IMR-90 (cell line): ENCODE data around the gene GNG7. TPM values are rescaled to one million over a fixed set of nuclear protein-coding genes. Genes with fewer than 3 reads are reported as not detected.

Experiments
- ATAC-seq: fragments of 200-7000 bp; cut with Tn5 transposase; 2 replicates; pipeline ENCODE4 v1.9.1; 2020; ENCODE audit warnings: low read depth, mild to moderate bottlenecking, moderate library complexity
- BruUV-seq: library from RNA; stranded (reverse); fragments of 400-500 nt; replicated peaks from 2 replicates; lab custom pipeline; 2021; lab: Mats Ljungman, UMichigan
- CTCF ChIA-PET: fragments of 300-600 bp; formaldehyde crosslinking; extraction: SDS; loops from one replicate; lab custom pipeline; 2021; ENCODE audit warnings: antibody characterized with exemption; lab: Yijun Ruan, JAX
- POLR2A ChIA-PET: fragments of 300-600 bp; sonication (Branson Sonifier 250); formaldehyde crosslinking; loops from one replicate; lab custom pipeline; 2022; ENCODE audit warnings: antibody characterized with exemption; ENCODE audit not compliant: unreplicated experiment; lab: Charles Lee
- DNase-seq: peaks from one replicate; pipeline ENCODE4 v3.0.0; 2013
- H2AFZ ChIP-seq: replicated peaks from 2 replicates; pipeline ENCODE3; 2013; ENCODE audit warnings: low read length, mild to moderate bottlenecking; ENCODE audit not compliant: poor library complexity
- H2AK5ac ChIP-seq: 2 replicates; pipeline ENCODE4 v1.6.1; 2013; ENCODE audit warnings: low read depth, low read length, inconsistent platforms
- H2AK9ac ChIP-seq: replicated peaks from 2 replicates; pipeline ENCODE3; 2013; ENCODE audit warnings: mild to moderate bottlenecking, low read depth, low read length, moderate library complexity; ENCODE audit not compliant: poor library complexity
- H2BK120ac ChIP-seq: 2 replicates; pipeline ENCODE4 v1.6.1; 2013; ENCODE audit warnings: low read depth, low read length, inconsistent platforms
- H2BK15ac ChIP-seq: 3 replicates; pipeline ENCODE4 v1.6.1; 2013; ENCODE audit warnings: low read depth, low read length, inconsistent platforms
- H2BK20ac ChIP-seq: 2 replicates; pipeline ENCODE4 v1.6.1; 2013; ENCODE audit warnings: low read depth, mild to moderate bottlenecking, inconsistent platforms, low read length, moderate library complexity
- H2BK5ac ChIP-seq: 2 replicates; pipeline ENCODE4 v1.6.1; 2013; ENCODE audit warnings: mild to moderate bottlenecking, low read depth, low read length, inconsistent platforms; ENCODE audit not compliant: poor library complexity, severe bottlenecking
- H3K14ac ChIP-seq: replicated peaks from 2 replicates; pipeline ENCODE4 v1.6.1; 2013; ENCODE audit warnings: low read depth, low read length, inconsistent platforms
- H3K18ac ChIP-seq: 2 replicates; pipeline ENCODE4 v1.6.1; 2013; ENCODE audit warnings: low read depth, low read length, control low read depth
- H3K23ac ChIP-seq: 2 replicates; pipeline ENCODE4 v1.6.1; 2013; ENCODE audit warnings: low read depth, low read length, inconsistent platforms
- H3K27ac ChIP-seq: 2 replicates; pipeline ENCODE4 v1.5.1; 2013; ENCODE audit warnings: mild to moderate bottlenecking, control low read depth, low read length; ENCODE audit not compliant: insufficient read depth
- H3K27me3 ChIP-seq: 2 replicates; pipeline ENCODE4 v1.6.1; 2013; ENCODE audit warnings: low read length; ENCODE audit not compliant: control insufficient read depth, insufficient read depth
- H3K36me3 ChIP-seq: 2 replicates; pipeline ENCODE4 v1.6.1; 2013; ENCODE audit warnings: low read length, mixed read lengths; ENCODE audit not compliant: control insufficient read depth, insufficient read depth
- H3K4ac ChIP-seq: 2 replicates; pipeline ENCODE4 v1.6.1; 2013; ENCODE audit warnings: low read depth, low read length, inconsistent platforms
- H3K4me1 ChIP-seq: 2 replicates; pipeline ENCODE4 v1.6.1; 2013; ENCODE audit warnings: low read length, mixed read lengths; ENCODE audit not compliant: control insufficient read depth, insufficient read depth
- H3K4me2 ChIP-seq: 2 replicates; pipeline ENCODE4 v1.6.1; 2013; ENCODE audit warnings: low read depth, mild to moderate bottlenecking, control low read depth, low read length, moderate library complexity
- H3K4me3 ChIP-seq: 2 replicates; pipeline ENCODE4 v1.5.1; 2013; ENCODE audit warnings: low read depth, mild to moderate bottlenecking, control low read depth, low read length, moderate library complexity; ENCODE audit not compliant: insufficient read depth
- H3K56ac ChIP-seq: 2 replicates; pipeline ENCODE4 v1.6.1; 2013; ENCODE audit warnings: low read length, inconsistent platforms; ENCODE audit not compliant: insufficient read depth; ENCODE audit errors: extremely low read depth
- H3K79me1 ChIP-seq, 2 experiments: 2 replicates each; pipeline ENCODE4 v1.6.1; 2013; ENCODE audit warnings: low read length in 2 of 2, inconsistent platforms in 1 of 2, low read depth in 1 of 2
- H3K9ac ChIP-seq: 2 replicates; pipeline ENCODE4 v1.6.1; 2013; ENCODE audit warnings: low read depth, low read length, control low read depth
- H3K9me1 ChIP-seq: 2 replicates; pipeline ENCODE4 v1.6.1; 2013; ENCODE audit warnings: low read length, inconsistent platforms; ENCODE audit not compliant: insufficient read depth
- H3K9me3 ChIP-seq: 2 replicates; pipeline ENCODE4 v1.6.1; 2013; ENCODE audit warnings: low read length; ENCODE audit not compliant: control insufficient read depth, insufficient read depth
- H4K20me1 ChIP-seq: 2 replicates; pipeline ENCODE4 v1.6.1; 2013; ENCODE audit warnings: low read length, inconsistent platforms; ENCODE audit not compliant: insufficient read depth
- H4K5ac ChIP-seq: 2 replicates; pipeline ENCODE4 v1.6.1; 2013; ENCODE audit warnings: mild to moderate bottlenecking, low read depth, low read length, control low read depth
- H4K8ac ChIP-seq, 2 experiments: 2 replicates each; pipeline ENCODE4 v1.6.1; 2013; ENCODE audit warnings: low read depth in 2 of 2, low read length in 2 of 2, control low read depth in 1 of 2, inconsistent platforms in 1 of 2
- H4K91ac ChIP-seq: 2 replicates; pipeline ENCODE4 v1.6.1; 2013; ENCODE audit warnings: low read depth, low read length, inconsistent platforms; ENCODE audit not compliant: insufficient read depth
- CEBPB ChIP-seq: IDR thresholded peaks from 2 replicates; pipeline ENCODE4 v1.6.1; 2012; ENCODE audit warnings: low read depth, low read length, improper control_type of control experiment
- WGBS, 2 experiments: methylation state at CpG; one replicate each; pipeline versions ENCODE4 v1.1.5 to v1.1.7; 2013; ENCODE audit warnings: missing lambda C conversion rate in 2 of 2; ENCODE audit not compliant: insufficient read length in 1 of 2; ENCODE audit errors: extremely low coverage in 2 of 2; 5-methylcytosine and 5-hydroxymethylcytosine counted together
- dilution Hi-C: fragments of 300-500 bp; cut with HindIII; formaldehyde crosslinking; loops from one replicate; pipeline ENCODE4 v1.14.3; 2018; ENCODE audit warnings: low sequenced_read_pairs; ENCODE audit not compliant: unreplicated experiment
- in situ Hi-C: fragments of 300-500 bp; cut with MboI; formaldehyde crosslinking; loops from 3 replicates; pipeline ENCODE4 v1.14.3; 2019; ENCODE audit warnings: low sequenced_read_pairs, inconsistent platforms, mixed read lengths
- intact Hi-C: fragments of 100-400 bp; cut with micrococcal nuclease; formaldehyde crosslinking; loops from 2 replicates; pipeline ENCODE4 v1.10.0; 2022
- polyA plus RNA-seq, 3 experiments: library from polyadenylated mRNA; depleted of rRNA; stranded (reverse); fragments of >200 nt; gene quantifications; 2 replicates each; pipeline ENCODE4 v1.2.3, GENCODE V29; 2012; ENCODE audit warnings: low replicate concordance in 1 of 3
- total RNA-seq: library from RNA; depleted of rRNA; stranded (reverse); fragments of >200 nt; gene quantifications from 2 replicates; pipeline ENCODE4 v1.2.3, GENCODE V29; 2012

GNG7 gene
- total and polyA plus RNA-seq, 2 of the 4 experiments (the other 2 are of a cell fraction), result under 0.01 to 0.21 TPM

GRCh38 chr19:2678044-2678671 lies 24.3 kb downstream of the GNG7 start:
- no peak overlapping the region for H3K9ac ChIP-seq
- H2AK5ac ChIP-seq, result no peak overlapping the region
- no peak overlapping the region for H2BK20ac ChIP-seq
- H3K27me3 ChIP-seq, result peaks cover 43% of the 10 kb centered on the region
- H2BK120ac ChIP-seq, result no peak overlapping the region
- in situ Hi-C loops, result no loop called here
- intact Hi-C loops, result no loop called here
- H3K36me3 ChIP-seq, result no peaks in the 10 kb centered on the region
- ChIA-PET CTCF (no interaction called here), POLR2A (no interaction called here)
- H3K14ac ChIP-seq, result no peak overlapping the region
- no peak overlapping the region for H3K4ac ChIP-seq
- no TSS peak for BruUV-seq
- no peak overlapping the region for H4K91ac ChIP-seq
- 31% methylated on average over 2 of the region's 8 CpGs; no CpG with 5 or more reads in 1 of the 2 experiments for WGBS, 2 experiments
- H3K23ac ChIP-seq, result no peak overlapping the region
- DNase-seq (no peak), ATAC-seq (no peak)
- dilution Hi-C loops, result no loop called here
- no peak overlapping the region for H3K4me2 ChIP-seq
- H2BK15ac ChIP-seq, result no peak overlapping the region
- no peak overlapping the region for H2AK9ac ChIP-seq
- no peak overlapping the region for H4K8ac ChIP-seq
- no peaks in the 10 kb centered on the region for H3K9me3 ChIP-seq
- H3K4me1 ChIP-seq, result no peaks in the 10 kb centered on the region
- no peak for TF ChIP-seq CEBPB
- H2AFZ ChIP-seq, result no peak overlapping the region
- no peak overlapping the region for H4K5ac ChIP-seq
- no peaks in the 10 kb centered on the region for H3K9me1 ChIP-seq
- H4K20me1 ChIP-seq, result no peaks in the 10 kb centered on the region
- no peak overlapping the region for H3K56ac ChIP-seq
- no peak overlapping the region for H3K4me3 ChIP-seq
- H3K79me1 ChIP-seq, result no peaks in the 10 kb centered on the region
- no peak overlapping the region for H3K18ac ChIP-seq
- no peak overlapping the region for H2BK5ac ChIP-seq
- H3K27ac ChIP-seq, result no peak overlapping the region
